Chondrocyte (in vitro differentiated cells): ENCODE measurements around the gene PMF1. TPM values are rescaled to one million over a fixed set of nuclear protein-coding genes. Genes with fewer than 3 reads are reported as not detected.
"Not testable (repeated sequence)": the region's sequence is repeated elsewhere in the genome, so short reads cannot be mapped to it uniquely, and the experiment has no call there.

Experiments used
- DNase-seq: peaks from one replicate; pipeline ENCODE4 v3.0.0; 2021; ENCODE audit warnings: mixed read lengths, low spot score
- H3K27ac Mint-ChIP-seq: one replicate; pipeline ENCODE4 v1.8.0; 2021; ENCODE audit warnings: mild to moderate bottlenecking, moderate library complexity, mixed read lengths; ENCODE audit not compliant: unreplicated experiment
- H3K27me3 Mint-ChIP-seq: 2 replicates; pipeline ENCODE4 v1.8.0; 2021; ENCODE audit warnings: low read depth, mixed read lengths
- H3K36me3 Mint-ChIP-seq: 2 replicates; pipeline ENCODE4 v1.8.0; 2021; ENCODE audit warnings: low read depth, mixed read lengths
- H3K4me1 Mint-ChIP-seq: 2 replicates; pipeline ENCODE4 v1.8.0; 2021; ENCODE audit warnings: low read depth, mild to moderate bottlenecking, mixed read lengths
- H3K4me3 Mint-ChIP-seq: one replicate; pipeline ENCODE4 v1.8.0; 2021; ENCODE audit warnings: mild to moderate bottlenecking, moderate library complexity, mixed read lengths; ENCODE audit not compliant: unreplicated experiment
- H3K9me3 Mint-ChIP-seq: 2 replicates; pipeline ENCODE4 v1.8.0; 2021; ENCODE audit warnings: low read depth, mixed read lengths
- CTCF ChIP-seq: fragments of 200-600 bp; sonication (generic); IDR thresholded peaks from 2 replicates; pipeline ENCODE4 v1.5.0; 2021; ENCODE audit warnings: antibody characterized with exemption, mild to moderate bottlenecking, moderate library complexity
- total RNA-seq: library from RNA; stranded (reverse); gene quantifications from 3 replicates; pipeline ENCODE4 v1.2.1, GENCODE V29; 2021

The PMF1 gene
- total RNA-seq, 1 donor from 2014 or later: 38.6 TPM

DNA sequence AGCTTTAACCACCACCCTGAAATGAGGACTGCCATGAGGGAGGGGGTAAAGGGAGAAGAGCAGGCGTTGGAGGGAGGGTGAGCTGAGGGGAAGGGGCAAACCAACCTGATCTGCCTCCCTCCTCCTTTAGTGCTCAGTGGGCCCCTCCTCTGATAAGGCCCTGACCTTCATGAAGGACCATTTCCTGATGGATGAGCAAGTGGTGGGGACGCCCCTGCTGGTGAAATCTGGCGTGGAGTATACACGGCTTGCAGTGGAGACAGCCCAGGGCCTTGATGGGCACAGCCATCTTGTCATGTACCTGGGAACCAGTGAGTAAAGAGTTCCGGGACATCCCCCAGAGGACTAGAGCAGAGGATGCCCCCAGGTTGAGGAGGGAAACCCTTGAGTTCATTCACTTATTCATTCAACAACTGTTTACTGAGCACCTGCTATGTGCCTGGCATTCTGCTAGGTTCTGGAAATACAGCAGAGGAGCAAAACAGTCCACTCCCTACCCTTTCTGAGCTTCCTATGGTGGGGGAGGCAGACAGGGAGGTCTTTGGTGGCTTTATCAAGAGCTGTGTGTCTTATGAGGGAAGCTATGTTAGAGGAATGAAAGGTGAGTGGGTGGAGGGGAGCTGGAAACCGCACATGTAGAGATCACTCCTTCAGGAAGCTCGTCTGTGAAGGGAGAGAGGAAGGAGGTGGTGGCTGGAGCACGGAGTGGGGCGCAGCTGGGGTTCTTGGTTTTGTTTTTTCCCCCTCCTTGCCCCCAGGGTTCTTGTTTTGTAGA lies 39.9 kb upstream of the PMF1 start:
- no peak for TF ChIP-seq CTCF
- Mint-ChIP-seq H3K9me3 (no peaks in the 10 kb centered on the region), H3K27ac (no peak overlapping the region), H3K4me3 (no peak overlapping the region), H3K36me3 (peaks cover 13% of the 10 kb centered on the region), H3K4me1 (no peaks in the 10 kb centered on the region), H3K27me3 (no peaks in the 10 kb centered on the region)
- DNase-seq: no peak

DNA sequence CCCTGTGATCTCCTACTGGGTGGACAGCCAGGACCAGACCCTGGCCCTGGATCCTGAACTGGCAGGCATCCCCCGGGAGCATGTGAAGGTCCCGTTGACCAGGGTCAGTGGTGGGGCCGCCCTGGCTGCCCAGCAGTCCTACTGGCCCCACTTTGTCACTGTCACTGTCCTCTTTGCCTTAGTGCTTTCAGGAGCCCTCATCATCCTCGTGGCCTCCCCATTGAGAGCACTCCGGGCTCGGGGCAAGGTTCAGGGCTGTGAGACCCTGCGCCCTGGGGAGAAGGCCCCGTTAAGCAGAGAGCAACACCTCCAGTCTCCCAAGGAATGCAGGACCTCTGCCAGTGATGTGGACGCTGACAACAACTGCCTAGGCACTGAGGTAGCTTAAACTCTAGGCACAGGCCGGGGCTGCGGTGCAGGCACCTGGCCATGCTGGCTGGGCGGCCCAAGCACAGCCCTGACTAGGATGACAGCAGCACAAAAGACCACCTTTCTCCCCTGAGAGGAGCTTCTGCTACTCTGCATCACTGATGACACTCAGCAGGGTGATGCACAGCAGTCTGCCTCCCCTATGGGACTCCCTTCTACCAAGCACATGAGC lies 36.1 kb upstream of the PMF1 start:
- no peaks in the 10 kb centered on the region for H3K9me3 Mint-ChIP-seq
- no peaks in the 10 kb centered on the region for H3K4me1 Mint-ChIP-seq
- peaks cover 16% of the 10 kb centered on the region for H3K36me3 Mint-ChIP-seq

GRCh38 chr1:156177919-156178654 lies 34.7 kb upstream of the PMF1 start:
- peaks cover 16% of the 10 kb centered on the region for H3K36me3 Mint-ChIP-seq
- H3K4me1 Mint-ChIP-seq: no peaks in the 10 kb centered on the region
- H3K27me3 Mint-ChIP-seq: no peaks in the 10 kb centered on the region
- DNase-seq: no peak
- no peak overlapping the region for H3K27ac Mint-ChIP-seq
- no peak for TF ChIP-seq CTCF
- H3K4me3 Mint-ChIP-seq: no peak overlapping the region
- no peaks in the 10 kb centered on the region for H3K9me3 Mint-ChIP-seq

More for the DNA sequence above, 36.1 kb upstream of the PMF1 start:
- TF ChIP-seq CTCF: no peak
- no peaks in the 10 kb centered on the region for H3K27me3 Mint-ChIP-seq
- DNase-seq: no peak
- no peak overlapping the region for H3K4me3 Mint-ChIP-seq
- no peak overlapping the region for H3K27ac Mint-ChIP-seq

GRCh38 chr1:156180471-156180870 lies 32.3 kb upstream of the PMF1 start:
- H3K27ac Mint-ChIP-seq: no peak overlapping the region
- peaks cover 12% of the 10 kb centered on the region for H3K36me3 Mint-ChIP-seq
- no peaks in the 10 kb centered on the region for H3K9me3 Mint-ChIP-seq
- H3K4me3 Mint-ChIP-seq: no peak overlapping the region
- no peaks in the 10 kb centered on the region for H3K27me3 Mint-ChIP-seq
- no peak for DNase-seq
- no peaks in the 10 kb centered on the region for H3K4me1 Mint-ChIP-seq
- TF ChIP-seq CTCF: no peak

DNA sequence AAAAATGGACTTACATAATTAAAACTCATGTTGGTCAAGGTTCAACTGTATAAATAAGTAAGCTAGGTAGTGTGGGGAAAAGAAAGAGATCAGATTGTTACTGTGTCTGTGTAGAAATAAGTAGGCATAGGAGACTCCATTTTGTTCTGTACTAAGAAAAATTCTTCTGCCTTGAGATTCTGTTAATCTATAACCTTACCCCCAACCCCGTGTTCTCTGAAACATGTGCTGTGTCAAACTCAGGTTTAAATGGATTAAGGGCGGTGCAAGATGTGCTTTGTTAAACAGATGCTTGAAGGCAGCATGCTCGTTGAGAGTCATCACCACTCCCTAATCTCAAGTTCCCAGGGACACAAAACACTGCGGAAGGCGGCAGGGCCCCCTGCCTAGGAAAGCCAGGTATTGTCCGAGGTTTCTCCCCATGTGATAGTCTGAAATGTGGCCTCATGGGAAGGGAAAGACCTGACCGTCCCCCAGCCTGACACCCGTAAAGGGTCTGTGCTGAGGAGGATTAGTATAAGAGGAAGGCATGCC lies 31.3 kb upstream of the PMF1 start:
- H3K36me3 Mint-ChIP-seq, H3K4me1 Mint-ChIP-seq, H3K9me3 Mint-ChIP-seq, H3K27ac Mint-ChIP-seq, H3K27me3 Mint-ChIP-seq, DNase-seq, H3K4me3 Mint-ChIP-seq: not testable (repeated sequence)

- not testable (repeated sequence) for H3K36me3 Mint-ChIP-seq, H3K4me1 Mint-ChIP-seq, H3K27me3 Mint-ChIP-seq, H3K9me3 Mint-ChIP-seq, H3K4me3 Mint-ChIP-seq, DNase-seq, H3K27ac Mint-ChIP-seq
These were observed 30.6 kb upstream of the PMF1 start for GRCh38 chr1:156182010-156182779.

DNA sequence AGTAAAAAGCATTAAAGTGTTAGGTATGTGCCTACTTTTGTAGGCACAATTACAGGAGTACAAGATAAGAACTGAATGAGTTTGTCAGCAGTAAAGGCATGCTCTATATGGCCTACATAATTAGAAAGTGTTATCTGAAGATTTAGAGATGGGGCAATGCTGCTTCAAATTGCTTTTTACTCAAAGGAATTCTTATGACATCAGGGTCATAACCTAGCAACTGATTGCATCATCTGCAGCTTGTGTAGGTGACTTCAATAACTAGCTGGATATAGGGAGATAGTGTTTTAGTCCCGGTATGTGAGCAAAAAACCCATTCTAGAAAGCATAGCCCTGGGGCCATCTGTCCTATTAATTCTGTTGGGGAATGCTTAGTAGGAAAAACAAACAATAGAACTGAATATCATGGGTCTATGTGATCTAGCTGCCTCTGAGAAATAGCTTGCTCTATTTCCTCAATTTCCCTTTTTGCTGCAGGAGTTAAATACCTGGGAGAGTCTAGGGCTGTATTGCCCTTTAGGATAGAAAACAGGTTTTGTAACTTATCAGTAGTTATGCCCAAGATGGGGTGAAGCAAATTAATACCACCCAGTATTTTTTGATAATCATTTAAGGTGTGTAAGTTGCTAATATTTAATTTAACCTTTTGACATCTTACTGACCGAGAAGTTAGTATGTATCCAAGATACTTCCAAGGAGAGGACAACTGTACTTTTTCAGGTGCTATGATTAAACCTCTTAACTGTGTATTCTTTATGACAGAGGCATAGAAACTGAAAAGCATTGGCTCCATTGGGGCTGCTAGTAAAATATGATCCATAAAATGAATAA lies 26.2 kb upstream of the PMF1 start:
- DNase-seq, H3K9me3 Mint-ChIP-seq, H3K27me3 Mint-ChIP-seq, H3K27ac Mint-ChIP-seq, H3K36me3 Mint-ChIP-seq, H3K4me1 Mint-ChIP-seq, H3K4me3 Mint-ChIP-seq: not testable (repeated sequence)
